HepG2 (cell line): ENCODE measurements around the gene ELP5. TPM values are rescaled to one million over a fixed set of nuclear protein-coding genes. Genes with fewer than 3 reads are reported as not detected.

Experiments
- FOXA3 ChIP-seq: IDR thresholded peaks from 2 replicates; pipeline ENCODE4 v1.6.1; 2016; ENCODE audit warnings: missing genetic modification reagents, missing compliant biosample characterization
- FOXP1 ChIP-seq, 2 experiments: fragments of 450-650 bp in 1 of 2; IDR thresholded peaks; 2 replicates each; pipeline ENCODE4 v1.6.1; 2017 to 2018; ENCODE audit warnings: antibody characterized with exemption in 1 of 2
- GMEB1 ChIP-seq: sonication (generic); formaldehyde crosslinking; IDR thresholded peaks from 2 replicates; pipeline ENCODE4 v1.5.1; 2020; ENCODE audit warnings: missing genetic modification reagents, mild to moderate bottlenecking, borderline replicate concordance
- MED1 ChIP-seq: sonication (generic); formaldehyde crosslinking; IDR thresholded peaks from 2 replicates; pipeline ENCODE4 v1.4.0; 2020; ENCODE audit warnings: missing genetic modification reagents
- MXI1 ChIP-seq: IDR thresholded peaks from 3 replicates; pipeline ENCODE4 v1.6.1; 2012; ENCODE audit warnings: low read depth, low read length, inconsistent platforms, borderline replicate concordance
- PAF1 ChIP-seq: IDR thresholded peaks from 2 replicates; pipeline ENCODE4 v1.6.1; 2016; ENCODE audit warnings: missing genetic modification reagents, missing compliant biosample characterization
- RXRB ChIP-seq: IDR thresholded peaks from 2 replicates; pipeline ENCODE4 v1.6.1; 2016; ENCODE audit warnings: borderline replicate concordance, missing genetic modification reagents, missing compliant biosample characterization
- YEATS4 ChIP-seq: sonication (generic); formaldehyde crosslinking; IDR thresholded peaks from 2 replicates; pipeline ENCODE4 v1.4.0; 2020; ENCODE audit warnings: missing genetic modification reagents, borderline replicate concordance
- ZBTB21 ChIP-seq: sonication (generic); formaldehyde crosslinking; IDR thresholded peaks from 2 replicates; pipeline ENCODE4 v1.4.0; 2020; ENCODE audit warnings: missing genetic modification reagents
- ZEB1 ChIP-seq: IDR thresholded peaks from 2 replicates; pipeline ENCODE4 v1.6.1; 2012; ENCODE audit warnings: mild to moderate bottlenecking, low read depth, inconsistent platforms; ENCODE audit not compliant: insufficient replicate concordance
- ZGPAT ChIP-seq: IDR thresholded peaks from 2 replicates; pipeline ENCODE4 v1.6.1; 2016; ENCODE audit warnings: mild to moderate bottlenecking
- ZNF160 ChIP-seq: sonication (generic); formaldehyde crosslinking; IDR thresholded peaks from 2 replicates; pipeline ENCODE4 v1.8.0; 2022; ENCODE audit warnings: mild to moderate bottlenecking, inconsistent platforms, missing genetic modification reagents
- ZNF251 ChIP-seq: sonication (generic); formaldehyde crosslinking; IDR thresholded peaks from 2 replicates; pipeline ENCODE4 v1.9.0; 2021; ENCODE audit warnings: mild to moderate bottlenecking, missing genetic modification reagents
- ZNF687 ChIP-seq: sonication (generic); formaldehyde crosslinking; IDR thresholded peaks from 2 replicates; pipeline ENCODE4 v1.5.1; 2020; ENCODE audit warnings: mild to moderate bottlenecking, missing genetic modification reagents, moderate library complexity
- ZNF891 ChIP-seq: sonication (generic); formaldehyde crosslinking; IDR thresholded peaks from 2 replicates; pipeline ENCODE4 v1.5.0; 2020; ENCODE audit warnings: mild to moderate bottlenecking, missing genetic modification reagents
- ZSCAN21 ChIP-seq: sonication (generic); formaldehyde crosslinking; IDR thresholded peaks from 2 replicates; pipeline ENCODE4 v1.8.0; 2022; ENCODE audit warnings: mild to moderate bottlenecking, missing genetic modification reagents, moderate library complexity, borderline replicate concordance
- polyA plus RNA-seq, 8 experiments: library from polyadenylated mRNA; depleted of rRNA in 3 of 8; stranded (reverse) in 7 of 8; unstranded in 1 of 8; fragments of >200 nt; fragmentation: Illumina TruSeq in 4 of 8; extraction: Trizol in 4 of 8; gene quantifications; 2 replicates each; pipeline versions ENCODE4 v1.2.1 to v1.2.3, GENCODE V29; 2011 to 2016; ENCODE audit warnings: low read depth in 4 of 8, missing spikeins in 1 of 8, mixed read lengths in 1 of 8; ENCODE audit not compliant: insufficient read depth in 1 of 8
- total RNA-seq, 5 experiments: library from RNA; depleted of rRNA; stranded (reverse); fragments of >200 nt; fragmentation: Illumina TruSeq; extraction: Trizol; gene quantifications; 2 replicates each; pipeline ENCODE4 v1.2.3, GENCODE V29; 2016; ENCODE audit warnings: low read depth in 1 of 5

Gene ELP5
- total and polyA plus RNA-seq, 2 of the 13 experiments (the other 11 are each of a cell fraction or from before 2014, with no cell fraction given): 67.6 to 69.8 TPM

GRCh38 chr17:7242717-7243452 is 9.1 kb upstream of the ELP5 start (continued):
- peak; percentile 41; the same call in 1 of the 2 replicates for TF ChIP-seq ZBTB21 (CRISPR knock-in tag)
- peak; percentile 74 for TF ChIP-seq GMEB1 (CRISPR knock-in tag)
- TF ChIP-seq PAF1 (CRISPR knock-in tag): peak; percentile 91
- no peak for TF ChIP-seq ZSCAN21
- peak; percentile 56; the same call in 1 of the 2 replicates for TF ChIP-seq ZNF160 (CRISPR knock-in tag)
- TF ChIP-seq ZEB1: peak; percentile 64
- TF ChIP-seq RXRB (CRISPR knock-in tag): peak; percentile 74
- peak; percentile 41; the same call in 1 of the 2 replicates for TF ChIP-seq ZNF891 (CRISPR knock-in tag)
- TF ChIP-seq YEATS4 (CRISPR knock-in tag): peak; percentile 94
- TF ChIP-seq ZGPAT (CRISPR knock-in tag): peak; percentile 84
- TF ChIP-seq MED1 (CRISPR knock-in tag): no peak; the same call in none of the 2 replicates
- no peak; the same call in 1 of the 2 replicates for TF ChIP-seq FOXP1 (IDR thresholded peaks at IDR 0.05)
- peak; percentile 70; the same call in 1 of the 2 replicates for TF ChIP-seq FOXP1 (CRISPR knock-in tag; IDR thresholded peaks at IDR 0.05)
- TF ChIP-seq FOXA3 (CRISPR knock-in tag): peak; percentile 75
- peak; percentile 70 for TF ChIP-seq ZNF687 (CRISPR knock-in tag)
- TF ChIP-seq ZNF251: no peak
- TF ChIP-seq MXI1: peak; percentile 79; the same call in 1 of the 3 replicates
